ENCODE data around the gene NOTCH2NLA.
"Not testable (repeated sequence)": the region's sequence is repeated elsewhere in the genome, so short reads cannot be mapped to it uniquely, and the experiment has no call there.

DNA sequence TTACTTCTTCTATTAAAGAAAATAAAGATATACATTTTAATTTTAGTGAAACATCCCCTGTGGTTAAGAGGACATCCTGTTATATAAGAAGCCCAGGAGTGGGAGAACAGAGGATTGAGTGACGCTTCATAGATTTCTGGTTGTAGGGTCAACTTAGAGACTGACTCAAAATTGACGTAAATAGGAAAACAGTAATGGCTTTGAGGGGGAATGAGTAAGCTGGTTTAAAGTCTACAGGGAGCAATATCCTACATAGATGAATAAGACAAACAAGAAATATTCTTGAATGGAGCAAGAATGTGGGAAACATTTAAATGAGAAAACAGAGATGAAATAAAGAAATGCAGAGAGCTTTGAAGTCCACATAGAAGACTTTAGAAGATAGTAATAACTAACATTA is 48.3 kb upstream of the NOTCH2NLA start:
- TF ChIP-seq, protein P1, sequence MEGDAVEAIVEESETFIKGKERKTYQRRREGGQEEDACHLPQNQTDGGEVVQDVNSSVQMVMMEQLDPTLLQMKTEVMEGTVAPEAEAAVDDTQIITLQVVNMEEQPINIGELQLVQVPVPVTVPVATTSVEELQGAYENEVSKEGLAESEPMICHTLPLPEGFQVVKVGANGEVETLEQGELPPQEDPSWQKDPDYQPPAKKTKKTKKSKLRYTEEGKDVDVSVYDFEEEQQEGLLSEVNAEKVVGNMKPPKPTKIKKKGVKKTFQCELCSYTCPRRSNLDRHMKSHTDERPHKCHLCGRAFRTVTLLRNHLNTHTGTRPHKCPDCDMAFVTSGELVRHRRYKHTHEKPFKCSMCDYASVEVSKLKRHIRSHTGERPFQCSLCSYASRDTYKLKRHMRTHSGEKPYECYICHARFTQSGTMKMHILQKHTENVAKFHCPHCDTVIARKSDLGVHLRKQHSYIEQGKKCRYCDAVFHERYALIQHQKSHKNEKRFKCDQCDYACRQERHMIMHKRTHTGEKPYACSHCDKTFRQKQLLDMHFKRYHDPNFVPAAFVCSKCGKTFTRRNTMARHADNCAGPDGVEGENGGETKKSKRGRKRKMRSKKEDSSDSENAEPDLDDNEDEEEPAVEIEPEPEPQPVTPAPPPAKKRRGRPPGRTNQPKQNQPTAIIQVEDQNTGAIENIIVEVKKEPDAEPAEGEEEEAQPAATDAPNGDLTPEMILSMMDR (conservative IDR thresholded peaks at IDR 0.05 in 1 of 2, IDR thresholded peaks at IDR 0.05 in 1 of 2; ENCODE audit: low read depth in 1 of 2, low read length in 2 of 2): not testable (repeated sequence)
- TF ChIP-seq EZH2 (IDR thresholded peaks at IDR 0.05; ENCODE audit: low read length, missing control alignments): not testable (repeated sequence)

Data from fibroblast of lung (primary cell).